ENCODE measurements around the gene PCSK5.
"Not testable (repeated sequence)": the region's sequence is repeated elsewhere in the genome, so short reads cannot be mapped to it uniquely, and the experiment has no call there.

Gene PCSK5

GRCh38 chr9:76289703-76290102 is 399.2 kb downstream of the PCSK5 start:
- no peak for DNase-seq

DNA sequence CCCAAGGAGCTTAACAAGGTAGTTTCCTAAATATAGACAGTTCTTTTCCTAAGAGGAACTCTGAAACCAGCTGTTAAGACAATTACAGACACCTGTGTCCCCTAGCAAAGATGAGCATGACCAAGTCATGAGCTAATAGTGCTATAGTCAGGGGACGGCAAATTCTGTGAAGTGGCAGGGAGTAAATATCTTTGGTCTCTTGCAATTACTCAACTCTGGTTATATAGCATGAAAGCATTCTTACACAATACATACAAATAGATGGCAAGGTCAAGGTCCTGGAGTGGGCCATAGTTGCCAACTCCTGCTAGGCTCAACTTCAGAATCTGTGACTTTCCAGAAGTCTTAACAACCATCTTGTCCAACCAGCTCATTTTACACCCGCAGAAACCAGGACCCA is 400.1 kb downstream of the PCSK5 start:
- DNase-seq = no peak

DNA sequence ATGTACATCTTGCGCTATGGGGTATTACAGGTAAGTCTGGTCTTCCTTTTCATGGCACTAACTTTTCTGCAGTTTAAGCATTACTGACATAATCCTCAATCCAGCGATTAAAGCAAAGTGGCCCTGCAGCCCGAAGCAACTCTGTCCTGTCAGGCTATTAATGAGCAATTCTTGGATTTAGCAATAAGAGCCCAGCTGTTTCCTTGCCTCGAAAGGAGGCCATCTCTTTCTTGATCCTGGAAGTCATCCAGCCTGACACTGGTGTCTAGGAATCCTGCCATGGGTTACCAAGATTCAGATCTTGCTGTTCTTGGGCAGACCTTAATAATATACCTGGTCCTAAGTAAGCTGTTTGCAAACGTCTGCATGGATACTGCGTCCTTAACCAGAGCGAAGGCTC is 401.8 kb downstream of the PCSK5 start:
- DNase-seq = no peak

- no peak for DNase-seq
Observed at GRCh38 chr9:76292658-76293057, 402.2 kb downstream of the PCSK5 start.

- no peak for DNase-seq
Observed at GRCh38 chr9:76294301-76294700, 403.8 kb downstream of the PCSK5 start.

DNA sequence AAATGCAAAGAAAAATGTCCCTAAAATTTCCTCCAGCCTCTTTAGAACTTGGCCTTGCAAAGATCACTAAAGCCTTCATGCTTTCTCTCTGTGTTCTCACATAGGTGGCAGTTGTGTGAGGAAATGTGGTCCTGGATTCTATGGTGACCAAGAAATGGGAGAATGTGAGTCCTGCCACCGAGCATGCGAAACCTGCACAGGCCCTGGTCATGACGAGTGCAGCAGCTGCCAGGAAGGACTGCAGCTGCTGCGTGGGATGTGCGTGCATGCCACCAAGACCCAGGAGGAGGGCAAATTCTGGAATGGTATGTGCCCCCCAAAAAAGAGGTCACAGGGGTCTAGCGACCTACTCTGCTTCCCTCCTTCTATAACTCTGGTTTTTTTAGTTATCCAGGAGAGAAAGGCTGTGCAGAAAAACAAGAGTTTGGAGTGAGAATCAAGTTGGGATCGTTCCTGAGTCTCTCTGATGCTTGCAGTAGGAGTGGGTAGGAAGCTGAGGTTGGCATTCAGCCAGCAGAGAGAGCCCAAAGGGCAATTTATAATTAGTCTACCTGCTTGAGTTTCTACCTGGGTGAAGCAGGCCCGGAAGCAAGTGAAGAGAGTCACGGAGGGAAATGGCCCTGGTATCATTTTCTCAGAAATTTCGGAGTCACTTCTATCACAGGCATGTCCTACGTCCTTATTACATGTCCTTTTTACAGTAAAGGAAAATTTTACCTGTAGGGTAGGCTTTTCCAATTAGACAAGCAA is 406.3 kb downstream of the PCSK5 start:
- no peak for DNase-seq

- no peak for DNase-seq
Observed at GRCh38 chr9:76297721-76298239, 407.3 kb downstream of the PCSK5 start.

DNA sequence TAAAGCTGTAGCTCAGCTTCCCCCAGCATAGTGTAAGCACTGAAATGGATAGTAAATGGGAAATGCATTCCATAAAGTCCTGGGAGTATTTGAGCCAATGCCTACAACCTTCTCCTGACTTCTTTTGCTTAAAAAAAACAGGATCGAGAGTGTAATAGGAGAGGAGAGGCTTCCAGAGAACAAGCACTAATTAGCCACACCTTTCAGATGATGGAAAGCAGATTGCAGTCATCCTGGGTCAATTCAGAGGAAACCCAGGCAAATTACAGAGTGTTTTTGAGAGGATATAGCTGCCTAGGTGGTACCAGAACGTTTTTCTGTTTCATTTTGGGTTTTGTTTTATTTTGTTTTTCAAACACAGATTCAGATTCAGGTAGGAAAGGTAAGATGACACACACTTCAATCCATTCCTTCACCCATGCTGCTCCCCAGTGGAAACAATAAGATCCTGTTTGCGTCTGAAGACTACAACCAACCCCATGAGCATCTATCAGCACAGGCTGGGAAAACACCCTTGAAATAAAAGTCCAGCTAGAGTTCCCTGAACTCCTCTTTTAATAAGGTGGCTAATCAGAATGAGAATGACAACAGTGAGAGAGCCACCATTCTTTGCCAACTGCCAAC is 408.2 kb downstream of the PCSK5 start:
- no peak for DNase-seq

GRCh38 chr9:76302543-76302942 is 412.1 kb downstream of the PCSK5 start:
- no peak for DNase-seq

DNA sequence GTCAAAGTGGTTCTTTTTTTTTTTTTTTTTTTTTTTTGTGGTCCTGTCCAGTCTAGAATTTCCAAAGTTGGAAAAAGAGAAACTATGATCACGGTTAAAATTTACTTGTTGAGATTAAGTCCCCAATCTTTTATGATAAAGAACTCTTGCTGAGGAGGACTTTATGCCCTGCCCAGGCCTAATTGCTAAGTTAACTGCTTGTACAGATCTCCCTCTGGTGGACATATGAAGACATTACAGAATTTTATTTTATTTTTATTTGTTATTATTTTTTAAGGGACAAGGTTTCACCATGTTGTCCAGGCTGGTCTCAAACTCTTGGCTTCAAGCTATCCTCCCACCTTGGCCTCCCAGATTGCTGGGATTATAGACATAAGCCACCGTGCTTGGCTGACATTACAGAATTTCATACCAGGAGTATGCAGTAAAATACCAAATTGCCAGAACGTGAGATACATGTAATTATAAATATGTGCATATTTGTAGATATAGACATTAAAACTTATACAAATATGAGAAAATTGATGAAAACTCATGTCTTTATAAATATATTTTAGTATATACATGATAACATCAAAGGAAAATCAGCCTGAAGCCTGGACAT is 412.6 kb downstream of the PCSK5 start:
- DNase-seq = no peak

DNA sequence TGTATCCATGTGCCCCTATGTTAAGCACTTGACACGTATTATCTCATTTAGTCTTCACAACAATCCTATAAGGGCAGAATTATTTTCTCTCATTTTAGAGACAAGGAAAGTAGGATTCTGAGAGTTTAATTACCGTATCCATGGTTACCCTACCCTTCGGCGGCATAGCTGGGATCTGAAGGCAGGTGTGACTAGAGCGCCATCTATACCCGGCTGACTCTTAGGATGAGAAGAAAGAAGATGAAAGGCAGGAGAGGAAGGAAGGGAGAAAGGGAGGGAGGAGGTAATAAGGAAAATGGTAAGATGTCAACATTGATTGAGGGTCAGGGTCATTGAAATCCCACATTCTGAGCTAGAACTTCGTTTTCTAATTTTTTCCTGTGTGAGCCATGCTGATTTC is 416.6 kb downstream of the PCSK5 start:
- not testable (repeated sequence) for DNase-seq

- DNase-seq = no peak
Observed at GRCh38 chr9:76310577-76310976, 420.1 kb downstream of the PCSK5 start.

DNA sequence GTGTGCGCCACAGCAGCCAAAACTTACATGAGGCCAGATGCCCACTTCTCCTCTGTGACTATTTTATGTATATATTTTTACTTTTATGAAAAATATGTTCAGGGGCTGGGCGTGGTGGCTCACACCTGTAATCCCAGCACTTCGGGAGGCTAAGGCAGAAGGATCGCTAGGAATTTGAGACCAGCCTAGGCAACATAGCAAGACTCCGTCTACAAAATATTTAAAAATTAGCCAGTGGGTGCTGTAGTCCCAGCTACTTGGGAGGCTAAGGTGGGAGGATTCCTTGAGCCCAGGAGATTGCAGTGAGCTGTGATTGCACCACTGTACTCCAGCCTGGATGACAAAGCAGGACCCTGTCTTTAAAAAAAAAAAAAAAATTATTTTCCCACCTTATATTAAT is 420.5 kb downstream of the PCSK5 start:
- DNase-seq = no peak

- DNase-seq = no peak
Observed at GRCh38 chr9:76311537-76311936, 421.1 kb downstream of the PCSK5 start.

DNA sequence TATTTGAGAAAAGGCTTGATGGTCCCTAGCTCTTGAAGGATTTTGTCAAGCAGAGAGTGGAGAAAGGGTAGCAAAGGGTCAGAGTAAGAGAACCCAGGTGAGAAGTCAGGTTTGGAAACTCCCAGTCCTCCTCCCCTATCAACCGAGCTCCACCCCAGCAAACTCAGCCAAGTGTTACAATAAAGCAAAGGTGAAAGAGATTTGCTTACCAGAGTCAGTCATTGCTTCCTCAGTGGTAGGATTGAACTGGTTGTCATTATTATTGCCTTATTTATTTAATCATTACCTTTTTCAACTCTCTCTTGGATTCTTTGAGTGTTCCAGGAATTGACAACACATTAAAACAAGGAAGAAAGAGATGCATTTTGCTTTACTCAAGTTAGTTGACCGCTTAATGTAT is 423.3 kb downstream of the PCSK5 start:
- no peak for DNase-seq

DNA sequence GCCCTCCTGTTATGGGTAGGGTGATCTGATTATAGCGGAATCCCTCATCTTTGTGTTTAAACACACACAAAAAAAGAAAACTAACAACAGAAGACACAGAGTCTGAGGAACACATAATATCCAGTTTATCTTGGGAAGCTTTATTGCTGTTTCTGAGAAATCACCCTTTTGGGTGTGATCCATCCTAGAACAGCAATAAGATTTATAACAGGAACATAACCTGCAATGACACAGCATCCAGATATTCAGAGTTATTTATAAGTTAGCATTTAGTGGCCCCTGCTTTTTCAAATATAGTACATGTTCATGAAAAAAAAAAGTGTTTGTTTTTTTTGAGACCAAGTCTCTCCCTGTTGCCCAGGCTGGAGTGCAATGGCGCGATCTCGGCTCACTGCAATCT is 423.8 kb downstream of the PCSK5 start:
- DNase-seq = no peak

DNA sequence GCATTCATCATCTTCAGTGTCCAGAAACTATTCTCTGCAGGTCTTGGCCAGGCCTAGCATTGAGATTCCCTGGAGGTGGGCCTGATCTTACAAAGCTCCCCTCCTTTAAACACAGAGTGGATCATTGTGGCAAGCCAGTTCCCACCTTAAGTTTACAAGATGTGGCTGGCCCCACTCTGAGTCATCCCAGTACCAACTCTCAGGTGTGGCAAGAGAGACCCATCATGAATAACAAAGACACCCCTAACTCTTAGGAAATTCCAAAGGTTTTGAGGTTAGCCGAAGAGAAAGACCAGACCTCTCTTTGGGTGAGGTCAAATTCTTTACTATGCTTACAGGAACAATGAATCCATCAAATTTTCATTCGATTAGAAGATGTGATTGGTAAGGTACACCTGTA is 425.6 kb downstream of the PCSK5 start:
- no peak for DNase-seq

DNA sequence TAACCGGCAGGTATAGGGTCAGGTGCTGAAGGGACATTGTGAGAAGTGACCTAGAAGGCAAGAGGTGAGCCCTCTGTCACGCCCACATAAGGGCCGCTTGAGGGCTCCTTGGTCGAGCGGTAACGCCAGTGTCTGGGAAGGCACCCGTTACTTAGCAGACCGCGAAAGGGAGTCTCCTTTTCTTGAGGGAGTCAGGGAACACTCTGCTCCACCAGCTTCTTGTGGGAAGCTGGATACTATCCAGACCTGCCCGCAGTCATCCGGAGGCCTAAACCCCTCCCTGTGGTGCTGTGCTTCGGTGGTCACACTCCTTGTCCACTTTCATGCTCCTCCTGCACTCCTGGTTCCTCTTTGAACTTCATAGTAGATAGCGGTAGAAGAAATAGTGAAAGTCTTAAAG is 429.0 kb downstream of the PCSK5 start:
- not testable (repeated sequence) for DNase-seq

- no peak for DNase-seq
Observed at GRCh38 chr9:76321195-76321828, 430.8 kb downstream of the PCSK5 start.

- DNase-seq = no peak
Observed at GRCh38 chr9:76322810-76323209, 432.3 kb downstream of the PCSK5 start.

- no peak for DNase-seq
Observed at GRCh38 chr9:76323490-76323889, 433.0 kb downstream of the PCSK5 start.

GRCh38 chr9:76324030-76324429 is 433.6 kb downstream of the PCSK5 start:
- DNase-seq = not testable (repeated sequence)

DNA sequence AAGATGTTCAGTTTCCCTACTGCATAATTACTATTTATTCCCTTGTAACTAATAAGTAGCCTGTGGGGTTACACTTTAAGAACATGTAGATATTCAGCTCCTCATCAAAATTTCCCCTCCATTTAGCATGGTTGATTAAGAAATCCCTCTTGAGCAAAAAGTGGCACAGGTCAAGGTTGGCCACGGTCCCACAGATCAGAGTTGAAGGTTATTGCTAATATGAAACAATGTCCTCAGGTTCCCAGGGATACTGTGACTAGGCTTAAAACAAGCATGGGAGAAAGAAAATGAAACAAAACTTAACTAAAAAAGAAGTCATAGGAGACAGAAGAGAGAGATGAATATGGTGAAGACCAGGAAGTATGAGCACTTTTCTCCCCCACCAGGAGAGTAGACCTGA is 439.6 kb downstream of the PCSK5 start:
- DNase-seq = no peak

- no peak for DNase-seq
Observed at GRCh38 chr9:76333388-76333787, 442.9 kb downstream of the PCSK5 start.
